GM10847 (cell line): ENCODE measurements around the gene ZNF275.

ENCODE experiments used
- POLR2A ChIP-seq: IDR thresholded peaks from 2 replicates; pipeline ENCODE4 v1.6.1; 2011; ENCODE audit not compliant: insufficient read length; ENCODE audit errors: extremely low read depth

The ZNF275 gene

DNA sequence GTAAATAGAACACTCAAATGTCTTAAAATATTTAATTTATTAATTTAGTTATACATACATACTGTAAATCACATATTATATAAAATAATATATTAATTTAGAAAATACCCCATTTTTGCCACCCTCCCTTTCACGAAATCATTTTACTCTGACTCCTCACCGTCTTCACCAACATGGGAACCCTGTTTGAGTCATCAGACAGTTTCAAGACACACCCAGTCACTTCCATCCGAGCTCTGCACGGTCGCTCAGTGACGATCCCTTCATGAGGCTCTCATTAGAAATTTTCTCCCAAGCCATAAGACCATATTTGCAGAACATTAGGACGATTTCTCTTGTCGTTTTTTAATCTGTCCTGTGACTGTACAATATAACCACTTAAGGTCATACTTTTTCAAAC, 14.5 kb downstream of the ZNF275 start:
- TF ChIP-seq POLR2A, result no peak

DNA sequence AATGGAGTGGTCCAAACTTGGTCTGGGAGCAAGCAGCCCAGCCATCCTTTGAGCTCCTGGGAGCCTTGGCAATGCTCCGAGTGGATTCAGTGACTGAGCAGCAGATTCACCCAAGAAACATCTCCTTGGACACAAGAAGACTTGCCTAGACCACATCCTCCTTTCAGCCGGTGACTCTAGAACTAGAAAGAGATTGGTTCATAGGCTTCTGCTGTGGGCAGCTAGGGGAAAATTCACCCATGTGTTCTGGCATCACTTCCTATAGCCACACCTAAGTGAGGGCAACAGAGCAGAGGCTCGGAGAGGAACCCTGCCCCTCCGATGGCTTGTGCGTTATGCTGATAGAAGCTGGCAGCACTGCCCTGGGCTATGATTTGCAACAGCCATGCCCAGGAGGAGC, 16.0 kb downstream of the ZNF275 start:
- TF ChIP-seq POLR2A, result no peak

DNA sequence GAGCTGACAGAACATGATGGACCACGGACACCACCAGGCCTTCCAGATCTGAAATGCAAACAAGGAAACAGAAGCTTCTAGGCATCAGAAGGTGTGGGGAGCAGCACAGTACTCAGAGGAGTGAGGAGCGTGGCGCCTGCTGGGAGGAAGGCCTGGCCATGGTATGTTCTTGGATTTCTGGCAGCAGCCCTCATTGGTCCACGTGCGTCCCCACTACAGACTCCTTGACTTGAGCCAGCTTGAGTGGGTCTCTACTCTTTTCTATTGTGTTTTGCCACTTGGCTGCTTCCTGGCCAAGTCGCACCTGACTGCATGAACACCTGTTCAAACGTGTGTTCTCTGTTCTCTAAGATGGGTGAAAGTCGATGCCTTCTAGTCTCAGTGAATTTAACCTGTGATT, 18.0 kb downstream of the ZNF275 start:
- TF ChIP-seq POLR2A, result no peak

DNA sequence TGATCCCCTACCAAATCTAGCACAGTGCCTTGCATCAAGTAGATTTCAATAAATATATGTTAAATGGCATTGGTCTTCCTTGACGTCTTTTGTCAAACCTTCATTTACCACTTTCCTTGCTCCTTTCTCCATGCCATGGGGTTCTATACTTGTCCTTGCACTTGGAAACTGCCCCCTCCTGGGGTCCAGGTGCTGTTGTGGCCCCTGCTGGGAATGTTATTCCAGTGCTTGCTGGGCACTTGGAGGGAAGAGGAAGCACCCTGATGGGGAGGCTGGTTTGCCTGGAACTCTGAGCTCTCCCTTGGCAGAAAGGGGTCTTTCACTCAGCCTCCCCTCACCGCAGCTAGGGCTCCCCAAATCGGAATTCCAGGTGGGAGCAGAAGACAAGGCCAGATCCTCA, 18.9 kb downstream of the ZNF275 start:
- TF ChIP-seq POLR2A, result no peak

DNA sequence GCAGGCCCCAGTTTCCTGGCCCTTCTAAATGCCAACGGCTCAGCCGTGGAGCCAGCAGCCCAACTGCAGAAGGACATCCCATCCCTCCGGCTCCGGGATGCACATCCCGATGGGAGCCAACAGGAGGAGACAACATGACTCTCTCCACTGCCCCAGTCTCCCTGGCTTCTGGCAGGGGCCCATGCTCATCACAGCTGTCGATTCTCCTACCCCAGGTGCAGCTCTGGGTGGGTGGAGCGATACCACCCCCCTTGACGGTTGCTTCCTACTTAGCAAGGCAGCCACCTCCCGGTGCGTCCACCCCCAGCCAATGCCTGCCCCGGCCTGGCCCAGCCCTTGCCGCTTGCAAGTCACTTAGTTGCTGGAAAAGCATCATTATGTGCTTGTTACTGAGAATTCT, 19.5 kb downstream of the ZNF275 start:
- TF ChIP-seq POLR2A, result no peak

DNA sequence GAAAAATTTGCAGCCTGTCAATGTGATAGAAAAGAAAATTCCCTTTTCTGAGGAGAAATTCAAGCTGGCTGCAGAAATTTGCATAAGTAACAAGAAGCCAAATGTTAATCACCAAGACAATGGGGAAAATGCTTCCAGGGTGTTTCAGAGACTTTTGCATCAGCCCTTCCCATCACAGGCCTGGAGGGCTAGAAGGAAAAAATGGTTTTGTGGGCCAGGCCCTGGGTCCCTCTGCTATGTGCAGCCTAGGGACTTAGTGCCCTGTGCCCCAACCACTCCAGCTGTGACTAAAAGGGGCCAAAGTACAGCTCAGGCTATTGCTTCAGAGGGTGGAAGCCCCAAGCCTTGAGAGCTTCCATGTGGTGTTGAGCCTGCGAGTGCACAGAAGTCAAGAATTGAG, 23.9 kb downstream of the ZNF275 start:
- no peak for TF ChIP-seq POLR2A

DNA sequence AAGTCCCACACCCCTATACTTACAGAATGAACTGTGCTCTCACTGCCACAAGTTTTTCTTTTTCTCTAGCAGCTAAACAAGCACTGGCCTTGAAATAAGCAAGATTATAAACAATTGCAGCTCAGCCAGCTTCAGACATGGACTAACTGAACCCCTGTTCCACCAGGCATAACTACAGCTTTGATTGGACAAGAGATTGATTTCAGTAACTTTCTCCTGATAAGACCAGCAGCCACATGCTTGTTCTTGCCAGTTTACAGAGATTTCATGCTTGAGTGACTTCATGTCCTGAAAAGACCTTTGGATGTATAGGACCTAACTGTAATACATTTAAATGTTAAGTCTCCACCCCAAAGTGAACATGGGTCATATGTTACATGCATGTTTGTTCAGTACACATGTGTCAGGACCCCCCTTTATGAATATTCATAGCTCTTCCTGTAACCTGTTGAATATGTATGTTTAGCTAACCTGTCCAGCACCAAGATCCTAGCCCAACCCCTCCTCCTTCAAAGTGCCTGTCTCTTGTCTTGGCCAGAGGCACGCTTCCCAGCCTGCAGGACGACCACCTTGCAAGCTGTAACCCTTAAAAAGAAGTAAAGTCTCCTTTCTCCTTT, 27.9 kb downstream of the ZNF275 start:
- no peak for TF ChIP-seq POLR2A

DNA sequence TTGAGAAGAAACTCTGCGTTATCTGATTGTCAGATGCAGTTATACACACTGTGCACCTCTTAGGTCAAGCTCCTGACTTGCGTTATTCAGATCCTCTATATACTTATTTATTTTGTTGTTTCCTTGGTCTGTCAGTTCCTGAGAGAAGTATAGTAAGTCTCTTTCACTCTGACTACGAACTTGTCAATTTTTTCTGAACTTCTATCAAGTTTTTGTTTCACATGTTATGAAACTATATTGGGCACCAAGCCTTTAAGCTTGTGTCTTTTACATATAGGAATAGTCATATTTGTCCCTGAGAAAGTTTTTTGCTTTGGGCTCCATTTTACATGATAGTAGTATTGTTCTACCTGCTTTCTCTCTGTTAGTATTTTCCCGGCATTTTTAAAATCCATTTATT, 31.7 kb downstream of the ZNF275 start:
- no peak for TF ChIP-seq POLR2A

DNA sequence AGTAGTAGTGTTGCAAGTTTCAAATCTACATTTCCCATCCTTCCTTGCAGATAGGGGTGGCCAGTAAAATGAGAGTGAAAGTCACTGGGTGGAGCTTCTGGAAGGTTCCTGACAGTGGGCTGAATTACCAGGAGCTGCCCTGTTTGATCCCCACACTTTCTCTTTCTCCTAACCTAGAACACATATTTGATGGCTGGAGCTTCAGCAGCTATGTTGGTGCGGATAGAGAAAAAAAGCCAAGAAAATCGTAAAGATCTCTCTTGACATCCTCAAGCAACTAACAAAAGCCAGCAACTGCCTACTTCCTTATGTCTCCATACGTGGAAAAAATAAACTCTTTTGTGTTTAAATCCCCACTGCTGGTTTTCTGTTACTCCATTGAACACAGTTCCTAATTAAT, 32.2 kb downstream of the ZNF275 start:
- TF ChIP-seq POLR2A, result no peak

DNA sequence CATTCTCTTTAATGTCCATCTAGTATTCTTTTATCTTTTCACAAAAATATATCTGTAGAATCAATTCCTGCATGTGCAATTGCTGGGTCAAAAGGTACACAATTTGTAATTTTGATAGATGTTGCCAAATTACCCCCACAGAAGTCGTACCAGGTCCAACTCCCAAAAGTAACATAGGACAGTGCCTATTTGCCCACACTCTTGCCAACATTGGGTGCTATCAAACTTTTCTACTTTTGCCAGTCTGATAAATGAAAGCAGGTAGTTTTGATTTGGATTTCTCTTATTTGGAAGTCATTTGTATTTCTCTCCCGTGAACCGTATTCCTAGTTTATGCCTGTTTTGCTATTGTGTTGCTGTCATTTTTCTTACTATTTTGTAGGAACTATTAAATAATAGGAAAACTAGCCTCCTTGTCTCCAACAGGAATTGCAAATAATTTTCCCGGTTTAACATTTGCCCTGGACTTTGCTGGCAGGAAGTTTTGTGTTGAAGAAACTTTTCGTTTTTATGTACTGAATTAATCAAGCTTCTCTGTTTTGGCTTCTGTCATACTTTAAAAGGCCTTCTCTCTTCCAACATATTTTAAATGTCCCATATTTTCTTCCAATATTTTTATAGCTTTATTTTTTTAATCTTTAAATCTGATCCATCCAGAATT, 33.1 kb downstream of the ZNF275 start:
- no peak for TF ChIP-seq POLR2A

DNA sequence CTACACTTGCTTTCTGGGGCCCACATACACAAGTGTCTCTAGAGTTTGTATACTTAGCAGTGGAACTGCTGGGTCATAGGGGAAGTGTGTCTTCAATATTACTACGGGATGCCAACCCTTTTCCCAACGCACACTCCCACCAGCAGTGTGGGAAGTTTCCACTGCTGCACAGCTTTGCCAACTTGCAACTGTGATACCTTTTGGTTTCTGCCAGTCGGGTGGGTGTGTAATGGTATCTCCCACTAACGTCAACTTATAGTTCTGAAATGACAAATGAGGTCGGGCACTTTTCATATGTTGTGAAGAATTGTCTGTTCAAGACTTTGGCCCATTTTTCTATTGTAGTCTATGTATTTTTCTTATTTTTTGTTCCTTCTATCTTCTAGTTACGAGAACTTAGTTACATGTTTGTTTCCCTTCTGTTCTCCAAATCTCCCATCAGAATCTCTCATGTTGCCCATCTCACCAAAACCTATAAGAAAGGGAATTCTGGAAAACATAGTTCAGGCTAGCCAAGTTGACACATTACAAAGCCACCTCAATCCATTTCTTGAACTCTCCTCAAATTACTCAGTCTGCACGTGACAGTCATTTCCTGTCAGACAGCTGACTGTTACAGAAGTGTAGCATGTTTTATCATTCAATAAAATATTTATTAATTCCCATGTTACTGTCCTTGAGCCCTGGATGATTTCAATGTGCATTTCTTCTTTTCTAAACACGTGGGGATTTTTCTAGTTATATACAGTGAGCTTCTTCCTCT, 36.5 kb downstream of the ZNF275 start:
- no peak for TF ChIP-seq POLR2A

DNA sequence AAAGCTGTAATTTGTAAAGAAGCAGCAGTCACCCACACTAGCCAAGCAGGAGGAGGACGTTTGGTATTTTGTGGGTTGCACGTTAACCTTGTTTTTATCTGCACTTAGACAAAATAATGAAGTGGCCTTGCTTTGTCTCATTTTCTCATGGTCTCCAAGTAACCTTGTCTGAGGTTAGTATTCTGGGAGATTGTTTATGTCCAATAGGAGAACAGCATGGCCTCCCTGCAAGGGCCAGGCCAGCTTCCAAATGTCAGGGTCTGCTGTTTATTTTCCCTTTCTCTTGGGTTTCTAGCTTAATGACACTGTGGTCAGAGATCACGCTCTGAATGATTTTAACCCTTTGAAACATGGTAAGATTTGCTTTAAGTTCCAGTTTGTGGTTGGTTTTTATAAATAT, 37.3 kb downstream of the ZNF275 start:
- TF ChIP-seq POLR2A, result no peak

DNA sequence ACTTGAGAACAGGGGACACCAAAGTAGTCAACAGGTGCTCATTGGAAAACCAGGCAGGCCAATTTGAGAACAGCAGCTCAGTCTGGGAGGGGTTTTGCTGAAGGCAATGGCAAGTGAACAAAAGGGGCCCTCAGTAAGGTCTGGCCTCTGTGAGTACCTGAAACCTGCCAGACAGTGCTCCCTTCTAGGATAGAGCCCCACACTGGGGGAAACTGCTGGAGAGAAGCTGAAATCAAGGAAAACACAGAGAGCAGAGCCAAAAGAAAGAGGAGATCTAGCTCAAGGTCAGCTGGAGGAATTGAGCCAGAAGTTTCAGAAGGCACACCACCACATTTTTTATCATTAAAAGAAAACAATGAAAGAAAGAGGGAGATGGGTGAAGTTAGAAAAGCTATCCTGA, 39.0 kb downstream of the ZNF275 start:
- no peak for TF ChIP-seq POLR2A

DNA sequence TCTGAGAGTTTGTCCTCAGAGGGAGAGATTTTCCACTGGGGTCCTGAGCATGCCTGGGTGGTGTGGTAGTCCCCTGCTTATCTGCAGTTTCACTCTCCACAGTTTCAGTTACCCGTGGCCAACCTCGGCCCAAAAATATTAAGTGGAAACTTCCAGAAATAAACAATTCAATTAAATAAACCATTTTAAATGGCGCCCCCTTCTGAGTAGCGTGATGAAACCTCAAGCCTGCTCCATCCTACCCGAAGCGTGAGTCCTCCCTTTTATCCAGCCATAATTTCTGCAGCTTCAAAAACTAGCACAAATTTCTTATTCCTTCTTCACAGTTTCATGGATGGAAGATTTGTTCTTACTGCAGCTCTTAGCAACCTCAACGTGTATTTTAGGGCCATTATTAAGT, 40.5 kb downstream of the ZNF275 start:
- no peak for TF ChIP-seq POLR2A

DNA sequence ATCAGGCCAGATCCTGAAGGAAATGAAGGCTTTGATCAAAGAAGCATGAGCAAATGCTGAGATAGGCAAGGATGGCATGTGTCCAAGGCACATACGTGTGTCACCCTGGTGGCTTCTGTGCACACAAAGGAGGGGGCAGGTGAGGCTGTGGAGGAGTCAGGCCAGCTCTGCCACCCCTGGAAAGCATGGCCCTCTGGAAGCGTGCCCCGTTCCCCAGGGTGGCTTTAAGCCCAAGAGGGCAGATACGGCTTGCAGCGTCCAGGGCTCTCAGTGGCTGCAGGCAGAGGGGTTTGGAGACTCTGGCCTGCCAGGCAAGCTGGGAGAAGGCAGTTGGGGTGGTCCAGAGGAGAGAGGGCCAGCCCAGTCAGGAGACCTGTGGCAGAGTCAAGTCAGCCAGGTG, 41.6 kb downstream of the ZNF275 start:
- no peak for TF ChIP-seq POLR2A

DNA sequence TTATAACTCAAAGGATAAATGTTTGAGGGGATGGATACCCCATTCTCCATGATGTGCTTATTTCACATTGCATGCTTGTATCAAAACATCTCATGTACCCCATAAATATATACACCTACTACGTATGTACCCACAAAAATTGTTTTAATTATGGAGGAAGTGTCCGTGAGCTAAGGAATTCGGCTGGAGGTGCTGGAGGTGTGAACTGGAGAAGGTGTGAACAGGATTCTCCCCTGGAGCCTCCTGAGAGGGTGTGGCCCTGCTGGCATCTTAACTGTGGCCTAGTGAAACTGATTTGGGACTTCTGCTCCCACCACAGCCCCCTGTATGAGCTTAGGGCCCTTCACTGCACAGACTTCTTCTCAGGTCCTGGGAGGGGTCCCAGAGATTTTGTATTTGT, 43.8 kb downstream of the ZNF275 start:
- TF ChIP-seq POLR2A, result no peak
